Gastrocnemius medialis (tissue), 4 donors: ENCODE results near the gene HSPA6. TPM values are rescaled to one million over a fixed set of nuclear protein-coding genes. Genes with fewer than 3 reads are reported as not detected.
A peak's percentile ranks its signal among the peaks of the same experiment; 100 is the strongest.
"Not testable (repeated sequence)": the region's sequence is repeated elsewhere in the genome, so short reads cannot be mapped to it uniquely, and the experiment has no call there.

Source experiments
- ATAC-seq, 2 donors: fragments of 150-250 bp; one replicate each; pipeline ENCODE4 v1.9.1; 2016
- DNase-seq, 2 donors: peaks; one replicate each; pipeline ENCODE4 v3.0.0-alpha.2; 2019
- H3K27ac ChIP-seq, 4 donors: fragments of 200-600 bp; sonication (generic); 1 replicate in 1 of 4; 2 replicates in 3 of 4; pipeline ENCODE4 v1.5.1; 2016 to 2018; ENCODE audit warnings: mild to moderate bottlenecking in 2 of 4, moderate library complexity in 1 of 4
- H3K27me3 ChIP-seq, 3 donors: fragments of 200-600 bp; sonication (generic) in 2 of 3; 1 replicate in 1 of 3; 2 replicates in 2 of 3; pipeline versions ENCODE4 v1.5.1 to v1.6.0; 2016 to 2019; ENCODE audit warnings: mild to moderate bottlenecking in 1 of 3, moderate library complexity in 1 of 3
- H3K36me3 ChIP-seq, 2 donors: fragments of 200-600 bp; sonication (generic) in 1 of 2; one replicate each; pipeline ENCODE4 v1.5.1; 2017 to 2018
- H3K4me1 ChIP-seq, 2 donors: fragments of 200-600 bp; sonication (generic) in 1 of 2; one replicate each; pipeline ENCODE4 v1.5.1; 2016 to 2017; ENCODE audit warnings: mild to moderate bottlenecking in 2 of 2
- H3K4me3 ChIP-seq, 4 donors: fragments of 200-600 bp; sonication (generic) in 3 of 4; 1 replicate in 1 of 4; 2 replicates in 3 of 4; pipeline ENCODE4 v1.5.1; 2016 to 2019; ENCODE audit warnings: mild to moderate bottlenecking in 2 of 4
- H3K9me3 ChIP-seq, 3 donors: fragments of 200-600 bp; sonication (generic) in 2 of 3; 1 replicate in 1 of 3; 2 replicates in 2 of 3; pipeline ENCODE4 v1.5.1; 2016 to 2019
- POLR2A ChIP-seq, 2 donors: fragments of 450-650 bp; IDR thresholded peaks; one replicate each; pipeline ENCODE4 v1.6.1; 2017; ENCODE audit warnings: antibody characterized with exemption in 2 of 2, mild to moderate bottlenecking in 2 of 2, moderate library complexity in 2 of 2
- in situ Hi-C, 4 donors: fragments of 200-750 bp; cut with MboI; loops; one replicate each; pipeline versions ENCODE4 v1.15.0 to v1.8.0; 2017; ENCODE audit warnings: low sequenced_read_pairs in 4 of 4
- intact Hi-C: fragments of 100-400 bp; cut with DNase I; formaldehyde crosslinking; loops from one replicate; pipeline ENCODE4 v1.15.1; 2023; ENCODE audit warnings: low total_unique reads
- total RNA-seq, 4 donors: library from RNA; depleted of rRNA; stranded (reverse); fragments of >200 nt; gene quantifications; one replicate each; pipeline versions ENCODE4 v1.1.0 to v1.2.3, GENCODE V29; 2016
- TF ChIP-seq, protein P1 (sequence below), 5 experiments: fragments of 450-650 bp in 3 of 5; fragments of 200-600 bp in 2 of 5; sonication (generic) in 2 of 5; IDR thresholded peaks in 4 of 5; conservative IDR thresholded peaks in 1 of 5; 1 replicate in 4 of 5; 2 replicates in 1 of 5; pipeline ENCODE4 v1.5.1; 2016 to 2019; ENCODE audit warnings: antibody characterized with exemption in 5 of 5, mild to moderate bottlenecking in 3 of 5, moderate library complexity in 3 of 5

The HSPA6 gene
- total RNA-seq = under 1 TPM in 2 of 4 donors, not detected in 2; 0.25 to 0.60 TPM

DNA sequence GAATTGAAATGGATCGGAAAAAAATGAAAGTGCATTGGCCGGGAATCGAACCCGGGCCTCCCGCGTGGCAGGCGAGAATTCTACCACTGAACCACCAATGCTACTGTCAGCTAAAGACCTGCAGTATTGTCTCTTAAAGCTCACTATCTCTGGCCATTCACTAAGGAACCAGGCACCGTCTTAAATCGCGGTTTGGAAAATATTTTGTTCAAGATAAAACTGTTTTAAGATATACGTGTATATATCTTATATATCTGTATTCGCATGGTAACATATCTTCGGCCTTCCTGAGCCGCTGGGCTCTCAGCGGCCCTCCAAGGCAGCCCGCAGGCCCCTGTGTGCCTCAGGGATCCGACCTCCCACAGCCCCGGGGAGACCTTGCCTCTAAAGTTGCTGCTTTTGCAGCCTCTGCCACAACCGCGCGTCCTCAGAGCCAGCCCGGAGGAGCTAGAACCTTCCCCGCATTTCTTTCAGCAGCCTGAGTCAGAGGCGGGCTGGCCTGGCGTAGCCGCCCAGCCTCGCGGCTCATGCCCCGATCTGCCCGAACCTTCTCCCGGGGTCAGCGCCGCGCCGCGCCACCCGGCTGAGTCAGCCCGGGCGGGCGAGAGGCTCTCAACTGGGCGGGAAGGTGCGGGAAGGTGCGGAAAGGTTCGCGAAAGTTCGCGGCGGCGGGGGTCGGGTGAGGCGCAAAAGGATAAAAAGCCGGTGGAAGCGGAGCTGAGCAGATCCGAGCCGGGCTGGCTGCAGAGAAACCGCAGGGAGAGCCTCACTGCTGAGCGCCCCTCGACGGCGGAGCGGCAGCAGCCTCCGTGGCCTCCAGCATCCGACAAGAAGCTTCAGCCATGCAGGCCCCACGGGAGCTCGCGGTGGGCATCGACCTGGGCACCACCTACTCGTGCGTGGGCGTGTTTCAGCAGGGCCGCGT lies at the start of gene HSPA6:
Gene HSPA6, plus strand, starts transcription at position 724 of the 925 bp plus-strand sequence. Its CDS starts 119 bp downstream, at position 843.
- H3K4me1 ChIP-seq, H3K36me3 ChIP-seq, in situ Hi-C loops, H3K27me3 ChIP-seq, H3K9me3 ChIP-seq, intact Hi-C loops: not testable (repeated sequence)
- ATAC-seq = peak; percentile 81 to 82
- DNase-seq = peak in 1 of 2 donors; percentile 24
- Histone ChIP-seq H3K27ac (peak within 1 kb of the TSS; percentile 46 to 70 (median 58)), H3K4me3 (peak within 1 kb of the TSS; percentile 64 to 84 (median 75))

DNA sequence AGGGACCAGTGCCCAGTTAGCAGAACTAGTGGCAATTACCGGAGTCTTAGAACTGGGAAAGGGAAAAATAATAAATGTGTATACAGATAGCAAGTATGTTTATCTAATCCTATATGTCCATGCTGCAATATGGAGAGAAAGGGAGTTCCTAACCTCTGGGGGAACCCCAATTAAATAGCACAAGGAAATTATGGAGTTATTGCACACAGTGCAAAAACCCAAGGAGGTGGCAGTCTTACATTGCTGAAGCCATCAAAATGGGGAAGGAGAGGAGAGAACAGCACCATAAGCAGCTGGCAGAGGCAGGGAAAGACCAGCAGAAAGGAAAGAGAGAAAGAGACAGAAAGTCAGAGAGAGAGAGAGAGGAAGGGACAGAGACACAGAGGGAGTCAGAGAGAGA lies 46.6 kb upstream of the HSPA6 start:
- H3K9me3 ChIP-seq, intact Hi-C loops, H3K36me3 ChIP-seq, H3K4me1 ChIP-seq, ATAC-seq, H3K27ac ChIP-seq, DNase-seq, H3K4me3 ChIP-seq, in situ Hi-C loops: not testable (repeated sequence)
- H3K27me3 ChIP-seq = peaks cover 22 to 35% (median 24%) of the 10 kb centered on the region in 3 donors

DNA sequence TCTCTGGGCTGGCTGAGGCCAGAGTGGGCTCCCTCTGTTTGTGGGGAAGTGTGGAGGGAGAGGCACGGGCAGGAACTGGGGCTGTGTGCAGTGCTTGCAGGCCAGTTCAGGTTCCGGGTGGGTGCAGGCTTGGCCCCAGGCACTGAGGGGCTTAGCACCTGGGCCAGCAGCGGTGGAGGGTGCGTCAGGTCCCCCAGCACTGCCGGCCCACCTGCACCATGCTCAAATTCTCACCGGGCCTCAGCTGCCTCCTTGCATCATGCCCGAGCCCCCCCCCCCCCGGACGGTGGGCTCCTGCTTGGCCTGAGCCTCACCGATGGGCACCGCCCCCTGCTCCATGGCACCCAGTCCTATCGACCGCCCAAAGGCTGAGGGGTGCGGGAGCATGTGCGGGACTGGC lies 45.4 kb upstream of the HSPA6 start:
- DNase-seq (no peak), ATAC-seq (no peak)
- Histone ChIP-seq H3K4me3 (no peak overlapping the region), H3K36me3 (no peaks in the 10 kb centered on the region), H3K27me3 (peaks cover 9 to 23% (median 11%) of the 10 kb centered on the region in 3 donors), H3K27ac (no peak overlapping the region), H3K9me3 (no peaks in the 10 kb centered on the region), H3K4me1 (no peaks in the 10 kb centered on the region)
- TF ChIP-seq, protein P1, sequence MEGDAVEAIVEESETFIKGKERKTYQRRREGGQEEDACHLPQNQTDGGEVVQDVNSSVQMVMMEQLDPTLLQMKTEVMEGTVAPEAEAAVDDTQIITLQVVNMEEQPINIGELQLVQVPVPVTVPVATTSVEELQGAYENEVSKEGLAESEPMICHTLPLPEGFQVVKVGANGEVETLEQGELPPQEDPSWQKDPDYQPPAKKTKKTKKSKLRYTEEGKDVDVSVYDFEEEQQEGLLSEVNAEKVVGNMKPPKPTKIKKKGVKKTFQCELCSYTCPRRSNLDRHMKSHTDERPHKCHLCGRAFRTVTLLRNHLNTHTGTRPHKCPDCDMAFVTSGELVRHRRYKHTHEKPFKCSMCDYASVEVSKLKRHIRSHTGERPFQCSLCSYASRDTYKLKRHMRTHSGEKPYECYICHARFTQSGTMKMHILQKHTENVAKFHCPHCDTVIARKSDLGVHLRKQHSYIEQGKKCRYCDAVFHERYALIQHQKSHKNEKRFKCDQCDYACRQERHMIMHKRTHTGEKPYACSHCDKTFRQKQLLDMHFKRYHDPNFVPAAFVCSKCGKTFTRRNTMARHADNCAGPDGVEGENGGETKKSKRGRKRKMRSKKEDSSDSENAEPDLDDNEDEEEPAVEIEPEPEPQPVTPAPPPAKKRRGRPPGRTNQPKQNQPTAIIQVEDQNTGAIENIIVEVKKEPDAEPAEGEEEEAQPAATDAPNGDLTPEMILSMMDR (IDR thresholded peaks at IDR 0.05 in 4 of 5, conservative IDR thresholded peaks at IDR 0.05 in 1 of 5) = no peak
- TF ChIP-seq POLR2A (IDR thresholded peaks at IDR 0.05) = no peak
- intact Hi-C loops (no loop called here), in situ Hi-C loops (no loop called here)

DNA sequence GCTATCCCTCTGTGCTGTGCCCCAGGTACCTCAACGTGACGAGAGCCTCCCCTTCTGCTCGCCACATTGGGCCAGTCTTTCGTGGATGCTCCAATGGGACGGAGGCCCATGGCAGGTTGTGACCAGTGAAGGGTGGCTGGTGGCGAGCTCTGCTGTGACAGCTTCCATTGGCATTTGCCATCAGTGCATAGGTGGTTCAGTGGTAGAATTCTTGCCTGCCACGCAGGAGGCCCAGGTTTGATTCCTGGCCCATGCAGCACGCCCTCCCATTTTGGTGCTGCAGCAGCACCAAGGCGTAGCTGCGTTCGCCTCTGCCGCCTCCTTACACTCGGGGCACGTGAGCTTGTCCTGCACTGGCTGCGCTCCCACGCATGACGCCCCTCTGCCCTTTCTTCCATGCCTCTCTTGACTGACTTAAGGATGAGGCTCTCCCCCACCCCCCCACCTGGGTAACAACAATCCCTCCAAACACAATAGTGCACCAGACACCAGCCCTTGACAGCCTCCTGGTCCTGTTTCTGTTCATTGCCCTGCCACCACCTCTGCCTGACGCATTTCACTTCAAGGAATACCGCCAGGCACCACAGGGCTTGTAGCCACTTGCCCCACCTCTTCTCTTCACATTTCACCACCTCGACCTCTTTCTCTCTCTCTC lies 43.8 kb upstream of the HSPA6 start:
- intact Hi-C loops (no loop called here), in situ Hi-C loops (loop anchor here in 3 of 4 donors (10.0 kb wide), 2 partner anchors 254 to 264 kb away; partner anchors contain the start of gene DUSP12 (in 2 of the 3))

DNA sequence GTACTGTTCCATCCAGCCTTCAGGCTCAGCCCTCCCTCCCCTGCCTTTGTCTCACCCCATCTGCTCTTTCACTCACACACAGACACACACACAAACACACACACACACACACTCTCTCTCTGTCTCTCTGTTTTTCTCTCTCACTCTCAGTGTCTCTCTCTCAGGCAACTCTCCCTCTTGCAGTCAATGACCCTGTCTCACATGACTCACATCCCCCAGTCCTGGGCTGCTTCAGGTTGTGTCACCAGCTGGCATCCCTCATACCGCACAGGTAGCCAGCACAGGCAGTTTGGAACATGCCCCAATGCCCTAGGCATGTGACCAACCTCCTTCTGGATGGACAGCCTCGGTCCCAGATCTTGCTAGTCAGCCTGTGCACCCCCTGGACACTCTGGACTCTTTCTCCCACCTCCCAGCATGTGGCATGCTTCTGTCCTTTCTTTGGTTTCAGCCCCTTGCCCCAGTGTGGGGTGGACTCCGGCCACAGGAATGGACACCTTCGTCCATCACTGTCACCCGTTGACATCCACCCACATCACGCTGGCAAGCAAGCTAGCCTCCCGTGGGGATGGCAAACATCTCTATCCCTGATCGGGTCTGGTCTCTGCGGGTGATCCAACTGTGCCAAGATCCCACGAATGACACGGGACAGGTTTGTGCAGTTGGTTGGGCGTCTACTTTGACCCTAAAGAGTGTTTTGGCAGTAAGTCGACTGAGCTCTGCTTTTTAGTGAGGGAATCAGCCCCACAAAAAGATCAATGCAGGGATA lies 42.5 kb upstream of the HSPA6 start:
- no peak for ATAC-seq
- TF ChIP-seq, protein P1 (IDR thresholded peaks at IDR 0.05 in 4 of 5, conservative IDR thresholded peaks at IDR 0.05 in 1 of 5) = no peak
- no peak for TF ChIP-seq POLR2A (IDR thresholded peaks at IDR 0.05)
- Histone ChIP-seq H3K27me3 (peaks cover 0 to 12% (median 5%) of the 10 kb centered on the region in 3 donors), H3K4me3 (no peak overlapping the region), H3K4me1 (no peaks in the 10 kb centered on the region), H3K9me3 (no peaks in the 10 kb centered on the region), H3K27ac (no peak overlapping the region), H3K36me3 (no peaks in the 10 kb centered on the region)
- DNase-seq = no peak
- intact Hi-C loops (no loop called here), in situ Hi-C loops (loop anchor here in 3 of 4 donors (10.0 kb wide), 2 partner anchors 253 to 263 kb away; partner anchors contain the start of gene DUSP12 (in 2 of the 3))

More for the DNA sequence above, 43.8 kb upstream of the HSPA6 start:
- ATAC-seq = no peak
- Histone ChIP-seq H3K36me3 (no peaks in the 10 kb centered on the region), H3K4me1 (no peaks in the 10 kb centered on the region), H3K27ac (no peak overlapping the region), H3K27me3 (peaks cover 0 to 12% (median 5%) of the 10 kb centered on the region in 3 donors), H3K9me3 (no peaks in the 10 kb centered on the region), H3K4me3 (no peak overlapping the region)
- TF ChIP-seq, protein P1 (IDR thresholded peaks at IDR 0.05 in 4 of 5, conservative IDR thresholded peaks at IDR 0.05 in 1 of 5) = no peak
- TF ChIP-seq POLR2A (IDR thresholded peaks at IDR 0.05) = no peak
- no peak for DNase-seq
